Breast epithelium (tissue), 3 donors: ENCODE results near the gene KIF18A.

Source experiments
- POLR2A ChIP-seq: fragments of 450-650 bp; IDR thresholded peaks from one replicate; pipeline ENCODE4 v1.6.1; 2016; ENCODE audit warnings: antibody characterized with exemption, mild to moderate bottlenecking, moderate library complexity
- POLR2AphosphoS5 ChIP-seq, 3 donors: sonication (generic); formaldehyde crosslinking; IDR thresholded peaks; one replicate each; pipeline ENCODE4 v1.6.1; 2017; ENCODE audit warnings: antibody characterized with exemption in 3 of 3
- TF ChIP-seq, protein P1 (sequence below), 3 donors: fragments of 450-650 bp; IDR thresholded peaks; one replicate each; pipeline ENCODE4 v1.5.1; 2016 to 2017; ENCODE audit warnings: antibody characterized with exemption in 3 of 3, mild to moderate bottlenecking in 3 of 3, moderate library complexity in 3 of 3

- TF ChIP-seq POLR2AphosphoS5 (IDR thresholded peaks at IDR 0.05) (no peak), POLR2A (no peak)
- TF ChIP-seq, protein P1, sequence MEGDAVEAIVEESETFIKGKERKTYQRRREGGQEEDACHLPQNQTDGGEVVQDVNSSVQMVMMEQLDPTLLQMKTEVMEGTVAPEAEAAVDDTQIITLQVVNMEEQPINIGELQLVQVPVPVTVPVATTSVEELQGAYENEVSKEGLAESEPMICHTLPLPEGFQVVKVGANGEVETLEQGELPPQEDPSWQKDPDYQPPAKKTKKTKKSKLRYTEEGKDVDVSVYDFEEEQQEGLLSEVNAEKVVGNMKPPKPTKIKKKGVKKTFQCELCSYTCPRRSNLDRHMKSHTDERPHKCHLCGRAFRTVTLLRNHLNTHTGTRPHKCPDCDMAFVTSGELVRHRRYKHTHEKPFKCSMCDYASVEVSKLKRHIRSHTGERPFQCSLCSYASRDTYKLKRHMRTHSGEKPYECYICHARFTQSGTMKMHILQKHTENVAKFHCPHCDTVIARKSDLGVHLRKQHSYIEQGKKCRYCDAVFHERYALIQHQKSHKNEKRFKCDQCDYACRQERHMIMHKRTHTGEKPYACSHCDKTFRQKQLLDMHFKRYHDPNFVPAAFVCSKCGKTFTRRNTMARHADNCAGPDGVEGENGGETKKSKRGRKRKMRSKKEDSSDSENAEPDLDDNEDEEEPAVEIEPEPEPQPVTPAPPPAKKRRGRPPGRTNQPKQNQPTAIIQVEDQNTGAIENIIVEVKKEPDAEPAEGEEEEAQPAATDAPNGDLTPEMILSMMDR (IDR thresholded peaks at IDR 0.05), result no peak
Measured at GRCh38 chr11:28123151-28123581, 15.2 kb upstream of the KIF18A start.
